ENCODE measurements around the gene CRYBG1. TPM values are rescaled to one million over a fixed set of nuclear protein-coding genes. Genes with fewer than 3 reads are reported as not detected.
"Not testable (repeated sequence)": the region's sequence is repeated elsewhere in the genome, so short reads cannot be mapped to it uniquely, and the experiment has no call there.

The CRYBG1 gene
- total and polyA plus RNA-seq, 2 of the 4 experiments (the other 2 are of a cell fraction) = 0.38 to 1.1 TPM

DNA sequence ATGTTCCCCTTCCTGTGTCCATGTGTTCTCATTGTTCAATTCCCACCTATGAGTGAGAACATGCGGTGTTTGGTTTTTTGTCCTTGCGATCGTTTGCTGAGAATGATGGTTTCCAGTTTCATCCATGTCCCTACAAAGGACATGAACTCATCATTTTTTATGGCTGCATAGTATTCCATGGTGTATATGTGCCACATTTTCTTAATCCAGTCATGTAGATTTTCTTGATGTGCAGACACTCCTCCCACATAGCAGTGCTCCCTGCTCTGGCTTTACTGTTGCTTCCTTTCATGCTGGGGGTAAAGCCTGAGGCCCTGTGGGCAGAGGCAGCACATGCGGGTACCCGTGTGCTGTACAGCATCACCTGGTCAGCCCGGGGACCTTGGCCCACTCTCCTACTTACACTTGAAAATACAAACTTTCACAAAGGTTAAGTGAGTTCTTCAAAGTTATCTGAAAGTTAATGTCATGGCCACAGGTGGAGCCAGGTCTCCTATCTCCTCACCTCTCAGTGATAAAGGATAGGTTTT is 188.5 kb downstream of the CRYBG1 start:
- H3K36me3 ChIP-seq (ENCODE audit: control insufficient read depth, insufficient read depth, low read length); intact Hi-C loops (cut with micrococcal nuclease); dilution Hi-C loops (cut with HindIII; ENCODE audit: low sequenced_read_pairs, unreplicated experiment); H2AFZ ChIP-seq (replicated peaks; ENCODE audit: low read length, poor library complexity); H3K4me3 ChIP-seq (ENCODE audit: insufficient read depth, low read depth, low read length); H3K27me3 ChIP-seq (ENCODE audit: control insufficient read depth, insufficient read depth, low read length); H3K4me1 ChIP-seq (ENCODE audit: control insufficient read depth, insufficient read depth, low read length); H3K14ac ChIP-seq (replicated peaks; ENCODE audit: low read depth, low read length); H3K9ac ChIP-seq (ENCODE audit: low read depth, low read length); H4K20me1 ChIP-seq (ENCODE audit: insufficient read depth, low read length); H3K9me3 ChIP-seq (ENCODE audit: control insufficient read depth, insufficient read depth, low read length); BruUV-seq (replicated peaks); H2BK20ac ChIP-seq (ENCODE audit: low read depth, low read length); CTCF ChIA-PET; H3K27ac ChIP-seq (ENCODE audit: insufficient read depth, low read length); H3K4ac ChIP-seq (ENCODE audit: low read depth, low read length); POLR2A ChIA-PET (ENCODE audit: unreplicated experiment); H3K79me1 ChIP-seq (ENCODE audit: low read depth in 1 of 2, low read length in 2 of 2); ATAC-seq (ENCODE audit: low read depth); H3K56ac ChIP-seq (ENCODE audit: extremely low read depth, insufficient read depth, low read length); DNase-seq; H3K23ac ChIP-seq (ENCODE audit: low read depth, low read length); in situ Hi-C loops (cut with MboI; ENCODE audit: low sequenced_read_pairs); H3K4me2 ChIP-seq (ENCODE audit: low read depth, low read length); H2AK9ac ChIP-seq (replicated peaks; ENCODE audit: low read depth, low read length, poor library complexity); H4K91ac ChIP-seq (ENCODE audit: insufficient read depth, low read depth, low read length); H4K8ac ChIP-seq (ENCODE audit: low read depth in 2 of 2, low read length in 2 of 2): not testable (repeated sequence)
- H3K9me1 ChIP-seq (ENCODE audit: insufficient read depth, low read length) = peaks cover 12% of the 10 kb centered on the region; the same call in 1 of the 2 replicates
- no CpG with 5 or more reads among the region's 6 CpGs for WGBS, 2 experiments (ENCODE audit: extremely low coverage in 2 of 2, insufficient read length in 1 of 2)
- H2BK120ac ChIP-seq (ENCODE audit: low read depth, low read length) = peak overlapping the region; percentile 28; the same call in 1 of the 2 replicates
- H4K5ac ChIP-seq (ENCODE audit: low read depth, low read length) = peak overlapping the region; percentile 51; the same call in 1 of the 2 replicates
- H2BK5ac ChIP-seq (ENCODE audit: low read depth, low read length, poor library complexity, severe bottlenecking) = peak overlapping the region; percentile 42
- H2BK15ac ChIP-seq (ENCODE audit: low read depth, low read length) = peak overlapping the region; percentile 43; the same call in 1 of the 3 replicates
- H2AK5ac ChIP-seq (ENCODE audit: low read depth, low read length) = peak overlapping the region; percentile 71; the same call in 1 of the 2 replicates
- peak overlapping the region; percentile 47; the same call in 1 of the 2 replicates for H3K18ac ChIP-seq (ENCODE audit: low read depth, low read length)

Data from IMR-90 (cell line).